HG02938 (cell line): ENCODE data around the gene BLOC1S1.

ENCODE experiments used
- ATAC-seq: cut with Tn5 transposase; IDR thresholded peaks from one replicate; pipeline ENCODE4 v1.9.1; 2021; ENCODE audit warnings: mild to moderate bottlenecking, moderate library complexity; ENCODE audit not compliant: unreplicated experiment

The BLOC1S1 gene

GRCh38 chr12:55694188-55694515, 21.7 kb upstream of the BLOC1S1 start:
- no peak for ATAC-seq

GRCh38 chr12:55694651-55695050, 21.2 kb upstream of the BLOC1S1 start:
- ATAC-seq: no peak

GRCh38 chr12:55695349-55695748, 20.5 kb upstream of the BLOC1S1 start:
- no peak for ATAC-seq

DNA sequence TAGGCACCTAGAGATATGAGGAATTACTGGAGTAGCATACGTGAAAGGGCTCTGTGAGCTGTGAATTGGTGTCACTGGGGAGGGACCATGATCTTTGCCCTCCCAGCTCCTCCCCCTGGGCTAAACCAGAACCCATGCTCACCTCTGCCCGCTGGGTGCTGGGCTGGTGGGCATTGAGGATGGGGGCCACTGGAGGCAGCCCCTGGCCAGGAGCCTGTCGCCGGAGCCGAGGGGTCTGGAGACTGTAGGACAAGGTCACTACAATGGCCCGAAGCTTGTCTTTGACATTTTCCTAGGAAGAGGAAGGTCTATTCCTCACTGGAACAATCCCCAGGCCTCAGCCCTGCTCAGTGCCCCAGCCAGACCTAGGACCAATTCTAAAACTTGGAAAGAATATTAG, 19.7 kb upstream of the BLOC1S1 start:
- no peak for ATAC-seq

- no peak for ATAC-seq
Observed at GRCh38 chr12:55696796-55697462, 18.9 kb upstream of the BLOC1S1 start.

DNA sequence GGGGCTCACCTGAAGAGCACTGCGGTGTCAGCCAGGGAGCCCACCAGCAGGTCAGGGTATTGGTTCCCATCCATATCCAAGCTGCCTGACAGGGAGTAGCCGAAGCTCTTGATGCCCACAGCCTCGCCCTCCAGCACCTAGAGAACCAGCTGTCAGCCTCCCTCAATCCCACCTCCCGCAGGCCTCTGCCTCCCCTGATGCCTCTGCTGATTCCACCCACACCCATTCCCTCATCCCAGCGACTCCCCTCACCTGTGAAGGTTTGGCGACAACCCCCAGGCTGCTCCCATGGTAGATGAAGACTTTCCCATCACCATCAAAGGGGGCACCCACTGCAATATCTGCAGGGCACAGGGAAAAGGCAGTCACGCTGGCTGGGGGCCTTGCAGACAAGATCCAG, 18.2 kb upstream of the BLOC1S1 start:
- ATAC-seq: no peak

DNA sequence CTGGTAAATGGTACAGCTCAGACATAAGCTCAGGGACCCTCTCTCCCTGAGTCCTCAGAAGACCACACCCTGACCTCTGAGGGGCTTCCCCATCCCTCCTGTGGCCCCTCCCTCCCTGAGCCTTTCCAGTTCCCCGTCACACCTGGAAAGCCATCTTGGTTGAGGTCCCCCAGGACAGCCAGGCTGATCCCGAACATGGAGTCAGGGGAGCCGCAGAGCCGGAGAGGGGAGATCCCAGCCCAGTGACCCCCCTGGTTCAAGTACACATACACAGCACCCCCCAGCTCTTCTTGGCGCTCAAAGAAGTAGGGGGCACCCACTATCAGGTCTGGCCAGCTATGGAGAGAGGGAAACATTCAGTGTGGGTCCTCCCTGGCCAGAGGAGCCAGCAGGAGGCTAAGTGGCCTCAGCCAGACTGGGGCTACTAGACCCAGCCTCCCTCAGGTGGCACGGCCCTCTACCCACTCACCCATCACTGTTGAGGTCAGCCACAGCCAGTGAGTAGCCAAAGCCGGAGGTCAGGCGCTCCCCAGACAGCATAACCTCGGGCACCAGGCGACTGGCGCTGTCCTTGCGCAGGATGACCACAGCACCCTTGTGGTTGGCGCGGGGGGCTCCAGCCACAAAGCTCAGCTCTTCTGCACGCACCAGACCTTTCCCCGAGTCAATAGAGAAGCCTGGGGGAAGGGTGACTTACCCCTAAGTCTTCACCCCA, 17.4 kb upstream of the BLOC1S1 start:
- no peak for ATAC-seq

DNA sequence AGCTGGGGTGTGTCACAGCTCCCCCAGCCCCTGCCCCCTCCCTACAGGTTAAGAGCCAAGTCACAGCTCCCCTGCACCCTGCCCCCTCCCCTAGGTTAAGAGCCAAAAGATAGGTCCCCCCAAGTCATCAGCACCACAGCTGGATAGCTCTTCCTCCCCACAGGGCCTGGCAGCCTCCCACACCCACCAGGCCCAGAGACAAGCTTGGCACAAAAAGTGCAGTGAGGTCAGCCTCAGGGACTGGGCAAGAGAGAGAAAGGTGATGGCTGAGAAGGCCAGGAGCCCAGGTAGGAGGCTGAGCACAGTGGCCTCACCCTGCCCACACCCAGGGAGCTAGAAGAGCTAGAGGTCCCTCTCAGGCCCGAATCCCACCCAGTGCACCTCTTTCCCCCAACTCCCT, 16.9 kb upstream of the BLOC1S1 start:
- no peak for ATAC-seq

GRCh38 chr12:55699471-55700055, 16.3 kb upstream of the BLOC1S1 start:
- no peak for ATAC-seq

- ATAC-seq: no peak
Observed at GRCh38 chr12:55700255-55701018, 15.4 kb upstream of the BLOC1S1 start.

DNA sequence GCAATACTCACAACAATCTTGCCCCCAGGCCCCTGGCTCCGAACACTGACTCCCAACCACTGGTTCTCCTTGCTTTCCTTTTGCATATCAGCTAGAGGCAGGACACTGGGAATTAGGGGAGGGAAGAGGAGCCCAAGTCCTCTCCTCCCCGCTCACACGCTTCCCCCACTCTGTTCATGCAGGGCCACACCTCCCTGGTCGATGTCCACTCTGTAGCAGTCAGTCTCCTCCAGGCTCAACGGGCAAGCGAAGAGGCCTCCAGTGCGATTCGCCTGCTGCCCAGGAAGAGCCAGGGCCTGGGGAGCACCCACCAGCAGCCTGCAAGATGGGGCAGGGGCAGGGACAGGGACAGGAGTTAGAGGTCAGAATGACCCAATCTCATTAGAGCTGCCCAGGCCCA, 13.0 kb upstream of the BLOC1S1 start:
- no peak for ATAC-seq

- ATAC-seq: no peak
Observed at GRCh38 chr12:55703288-55703687, 12.6 kb upstream of the BLOC1S1 start.

DNA sequence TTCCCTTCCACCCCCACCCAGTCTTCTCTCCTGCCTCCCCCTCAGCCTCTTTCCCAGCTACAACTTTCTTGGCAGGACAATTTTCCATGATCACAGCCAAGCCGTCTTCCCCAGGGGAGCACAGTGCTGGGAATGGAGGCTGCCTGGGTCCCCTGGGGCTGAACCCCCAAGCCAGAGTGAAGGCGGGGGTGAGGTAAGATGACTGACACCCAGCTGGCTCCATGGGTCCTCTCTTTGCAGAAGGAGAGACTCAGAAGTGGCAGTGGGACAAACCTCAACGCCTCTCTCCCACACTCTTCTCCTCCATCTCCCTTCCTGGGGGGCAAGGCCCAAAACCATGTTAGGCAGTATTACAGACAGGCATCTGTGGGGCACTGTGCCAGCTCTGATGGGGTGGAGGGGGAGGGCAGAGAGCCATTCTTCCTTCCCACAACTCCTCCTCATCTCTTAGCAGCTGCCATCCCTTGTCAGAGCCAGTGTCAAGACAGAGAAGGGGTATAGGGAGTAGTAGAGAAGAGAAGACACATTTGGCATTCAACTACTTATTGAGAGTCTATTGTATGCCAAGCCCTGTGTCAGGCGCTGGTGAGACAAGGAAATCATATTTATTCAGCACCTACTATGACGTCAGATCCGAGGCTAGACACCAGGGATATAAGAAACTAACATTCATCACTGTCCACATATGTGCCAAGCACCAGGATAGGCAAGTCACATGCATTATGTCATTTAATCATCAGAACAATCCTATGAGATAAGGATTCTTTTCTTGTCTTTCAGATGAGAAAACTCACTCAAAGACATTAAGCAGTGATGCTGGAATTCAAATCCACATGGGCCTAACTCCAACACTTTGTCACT, 11.7 kb upstream of the BLOC1S1 start:
- ATAC-seq: no peak

GRCh38 chr12:55704824-55705718, 10.8 kb upstream of the BLOC1S1 start:
- ATAC-seq: no peak

DNA sequence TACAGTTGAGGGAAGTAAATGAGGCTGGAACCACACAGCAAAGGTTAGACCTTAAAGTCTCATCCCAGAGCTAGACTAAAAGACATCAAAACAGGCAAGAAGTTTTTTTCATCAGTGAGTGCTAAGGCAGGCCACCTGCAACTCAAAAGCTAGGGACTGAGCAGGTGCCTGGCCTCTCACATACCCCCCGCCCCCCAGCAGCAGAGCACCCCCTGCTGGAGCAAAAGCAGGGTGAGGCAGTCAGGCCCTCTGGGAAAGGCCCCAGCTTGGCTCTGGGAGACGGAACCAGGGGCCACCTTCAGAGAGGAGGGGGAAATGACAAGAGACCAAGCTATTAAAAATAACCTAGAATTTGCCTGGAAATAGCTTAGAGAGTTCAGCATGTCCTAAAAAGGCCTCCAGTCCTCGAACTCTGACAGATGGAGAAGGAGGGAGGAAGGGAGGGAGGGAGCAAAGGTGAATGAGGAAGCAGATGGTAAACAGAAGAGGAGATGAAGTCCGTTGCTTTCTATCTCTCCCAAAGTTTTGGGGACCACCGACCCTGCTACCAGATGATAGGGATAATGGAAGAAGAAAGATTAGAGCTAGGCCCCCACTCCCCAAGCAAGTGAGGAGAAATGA, 10.0 kb upstream of the BLOC1S1 start:
- ATAC-seq: no peak

GRCh38 chr12:55706568-55707218, 9.2 kb upstream of the BLOC1S1 start:
- no peak for ATAC-seq

GRCh38 chr12:55707219-55707671, 8.6 kb upstream of the BLOC1S1 start:
- ATAC-seq: no peak

GRCh38 chr12:55707841-55708694, 7.8 kb upstream of the BLOC1S1 start, which contains the start of gene ITGA7:
Gene ITGA7 (minus strand): TSS chr12:55707904. CDS start chr12:55707682, 222 bp downstream.
- ATAC-seq: no peak
